Measurements from ENCODE around the gene KRTAP5-2.

The KRTAP5-2 gene

DNA sequence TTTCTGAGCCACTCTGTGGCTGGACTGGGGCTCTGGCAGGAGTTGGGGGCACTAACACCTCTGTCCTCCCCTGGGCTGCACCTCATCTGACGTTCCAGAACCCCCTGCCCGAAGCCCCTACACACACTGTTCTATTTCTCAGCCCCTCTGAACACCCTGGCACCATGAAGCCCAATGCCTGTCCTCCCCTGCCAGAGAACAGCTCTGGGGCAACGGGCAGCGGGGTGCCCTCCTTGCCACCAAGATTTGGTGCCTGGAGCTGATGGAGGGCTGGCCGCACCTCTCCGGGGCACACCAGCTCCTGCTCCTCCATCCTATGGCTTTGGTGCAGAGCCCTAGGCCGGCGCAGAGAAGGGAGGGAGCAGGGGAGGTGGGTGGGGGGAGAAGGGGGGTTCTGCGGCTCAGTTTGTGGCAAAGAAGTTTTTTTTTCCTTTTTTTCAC lies 42.4 kb downstream of the KRTAP5-2 start:
- no peak for DNase-seq (ENCODE audit: low read depth)

- DNase-seq (ENCODE audit: low read depth), result no peak
These were observed 42.9 kb downstream of the KRTAP5-2 start for GRCh38 chr11:1554981-1555712.

- no peak for DNase-seq (ENCODE audit: low read depth)
These were observed 44.1 kb downstream of the KRTAP5-2 start for GRCh38 chr11:1553808-1554594.

DNA sequence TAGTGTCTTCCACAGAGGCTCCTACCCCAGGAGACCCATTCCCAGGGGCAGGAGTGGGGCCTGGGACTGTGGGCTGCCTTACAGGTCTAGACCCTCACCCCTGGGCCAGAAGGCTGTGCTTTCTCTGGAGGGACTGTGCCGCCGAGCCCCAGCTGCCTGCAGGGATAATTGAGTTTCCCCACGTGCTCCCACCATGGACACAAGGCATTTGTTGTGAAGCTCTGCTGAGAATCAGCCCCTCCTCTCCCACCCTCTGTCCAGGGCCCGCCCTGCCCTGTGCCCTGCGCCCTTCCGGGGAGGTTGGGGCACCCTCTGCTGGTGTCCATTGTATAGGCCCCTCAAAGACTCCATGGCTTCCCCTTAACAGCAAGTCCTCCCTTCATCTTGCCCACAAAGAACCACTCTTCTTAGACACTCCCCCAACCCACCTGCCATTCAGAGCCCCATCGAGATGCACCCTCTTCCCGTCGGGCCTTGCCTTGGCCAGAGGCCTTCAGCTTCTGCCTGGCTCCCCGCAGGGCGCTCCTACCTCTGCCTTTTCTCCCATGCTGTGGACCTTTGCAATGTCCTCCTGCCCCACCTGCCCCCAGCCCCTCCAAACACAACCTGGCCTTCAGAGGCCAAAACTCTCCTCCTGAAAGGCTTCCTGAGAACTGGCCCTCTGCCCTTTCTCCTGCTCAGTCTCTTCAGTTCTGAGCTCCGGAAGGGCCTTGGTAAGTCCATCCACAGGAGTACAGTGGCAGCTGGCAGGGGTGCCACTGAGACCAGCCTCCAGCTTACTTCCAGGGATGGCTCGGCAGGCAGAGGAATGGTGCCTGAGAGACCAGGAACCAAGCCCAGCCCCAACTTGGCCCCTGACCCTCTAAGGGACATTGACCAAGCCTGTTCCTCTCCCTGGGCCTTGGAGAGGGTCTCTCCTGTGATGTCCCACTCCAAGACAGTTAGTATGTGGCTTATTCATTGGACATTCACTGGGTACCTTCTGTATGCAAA lies 48.5 kb downstream of the KRTAP5-2 start:
- DNase-seq (ENCODE audit: low read depth), result no peak

DNA sequence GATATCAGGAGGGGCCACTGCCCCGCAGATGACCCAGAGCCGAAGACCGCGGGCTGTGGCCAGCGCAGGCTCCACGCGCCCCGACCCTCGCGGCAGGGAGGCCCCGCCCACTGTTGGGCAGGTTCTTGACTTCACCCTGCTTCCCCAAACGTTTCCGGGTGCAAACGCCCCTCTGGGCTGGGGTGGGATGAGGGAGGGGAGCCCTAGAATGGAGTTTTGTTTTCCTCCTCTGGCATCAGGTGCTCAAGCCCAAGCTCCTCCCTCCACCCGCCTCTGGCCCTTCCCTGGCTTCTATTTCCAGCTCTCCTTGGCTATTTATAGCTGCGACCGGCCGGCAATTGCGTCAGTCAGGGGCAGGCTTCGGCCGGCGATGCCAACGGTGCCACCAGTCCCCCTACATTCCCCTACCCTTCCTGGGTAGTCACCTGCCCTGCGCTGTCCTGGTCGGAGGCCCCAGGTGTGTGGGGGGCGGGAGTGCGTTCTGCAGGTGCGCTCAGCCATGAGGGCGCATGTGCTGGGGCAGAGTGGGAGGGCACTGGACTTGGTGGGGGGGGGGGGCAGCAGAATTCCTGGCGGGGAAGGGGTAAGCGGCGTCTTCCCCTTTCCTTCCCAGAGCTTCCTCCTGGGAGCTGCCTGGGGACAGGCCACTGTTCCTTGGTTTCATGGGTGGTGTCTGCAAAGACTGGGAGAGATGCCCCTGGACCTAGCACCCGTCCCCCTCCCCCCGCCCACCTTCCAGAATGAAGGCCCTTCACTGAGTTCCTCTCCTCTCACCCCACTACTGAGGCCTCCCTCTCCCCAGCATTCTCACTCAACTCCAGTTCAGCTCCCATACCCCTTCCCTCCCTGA lies 49.6 kb downstream of the KRTAP5-2 start:
- DNase-seq (ENCODE audit: low read depth), result no peak

GRCh38 chr11:1547467-1548098 lies 50.5 kb downstream of the KRTAP5-2 start:
- DNase-seq (ENCODE audit: low read depth), result no peak
